ENCODE data around the gene DNAL1. TPM values are rescaled to one million over a fixed set of nuclear protein-coding genes. Genes with fewer than 3 reads are reported as not detected.

DNAL1 gene
- total RNA-seq, 1 donor from 2014 or later, result 16.6 TPM

DNA sequence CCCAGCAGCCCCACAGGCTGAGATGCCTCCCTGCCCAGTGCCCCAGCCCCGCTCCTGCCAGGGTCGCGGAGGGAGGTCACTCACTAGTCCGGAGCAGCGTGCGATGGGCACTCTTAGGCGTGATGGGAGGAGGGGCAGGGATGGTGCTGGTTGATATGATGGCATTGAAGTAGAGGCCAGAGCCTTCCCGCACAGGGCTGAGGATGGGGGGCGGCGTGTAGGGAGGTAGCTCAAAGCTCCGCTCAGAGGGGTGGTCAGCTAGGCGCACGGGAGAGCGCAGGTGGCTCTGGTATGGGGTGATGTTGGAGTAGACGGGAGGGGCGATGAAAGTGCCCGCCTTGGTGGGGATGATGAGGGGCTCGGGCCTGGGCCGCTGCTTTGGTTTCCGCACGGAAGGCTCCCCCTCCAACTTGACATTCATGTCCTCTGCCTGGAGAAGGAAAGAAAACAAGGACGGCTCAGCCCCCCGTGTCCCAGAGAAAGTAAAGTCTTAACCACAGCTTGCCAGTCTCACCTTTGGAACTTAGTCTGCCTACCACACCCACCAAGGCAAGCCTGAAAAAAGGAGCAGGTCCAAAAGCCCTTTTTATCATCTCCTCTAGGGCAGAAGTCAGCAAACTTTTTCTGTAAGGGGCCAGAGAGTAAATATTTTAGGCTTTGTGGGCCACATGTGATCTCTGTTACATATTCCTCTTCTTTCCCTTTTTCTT, 84.9 kb downstream of the DNAL1 start:
- ATAC-seq, result no peak
- Histone ChIP-seq H3K4me1 (peaks cover 26% of the 10 kb centered on the region), H3K27ac (peak overlapping the region; percentile 48)

DNA sequence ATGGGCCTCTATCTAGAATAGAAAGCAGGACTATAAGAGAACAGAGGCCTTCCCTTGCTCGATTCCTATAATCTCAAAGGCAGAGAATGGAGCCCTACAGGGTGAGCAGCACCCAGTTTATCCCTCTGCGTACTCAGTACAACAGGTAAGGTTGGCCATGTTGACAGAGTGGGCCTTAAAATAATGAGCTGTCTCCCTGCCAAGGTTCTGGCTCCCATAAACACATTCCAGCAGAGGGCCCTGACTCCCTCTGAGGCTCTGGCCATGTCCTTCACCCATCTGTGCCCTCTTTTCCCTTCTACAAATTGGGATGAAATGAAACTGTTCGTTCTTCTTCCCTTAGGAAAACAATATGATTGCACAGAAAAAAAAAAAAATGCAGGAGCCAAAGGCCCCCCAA, 86.3 kb downstream of the DNAL1 start:
- TF ChIP-seq CTCF (IDR thresholded peaks at IDR 0.05), result no peak
- H3K36me3 ChIP-seq, result peaks cover 89% of the 10 kb centered on the region
- ATAC-seq (peak; percentile 26), DNase-seq (peak; percentile 17)
- H3K9me3 ChIP-seq, result no peaks in the 10 kb centered on the region
- H3K27ac ChIP-seq, result no peak overlapping the region
- H3K27me3 ChIP-seq, result no peaks in the 10 kb centered on the region
- H3K4me1 ChIP-seq, result peaks cover 12% of the 10 kb centered on the region
- no peak overlapping the region for H3K4me3 ChIP-seq
- intact Hi-C loops (cut with DNase I), result loop anchor here (10.0 kb wide), 1 partner anchor 94 kb away; no protein-coding TSS in a partner anchor

More for the DNA sequence above, 84.9 kb downstream of the DNAL1 start:
- DNase-seq, result peak; percentile 64
- intact Hi-C loops (cut with DNase I), result loop anchor here (10.0 kb wide), 1 partner anchor 95 kb away; no protein-coding TSS in a partner anchor
- Histone ChIP-seq H3K9me3 (no peaks in the 10 kb centered on the region), H3K4me3 (no peak overlapping the region), H3K36me3 (peaks cover 89% of the 10 kb centered on the region), H3K27me3 (no peaks in the 10 kb centered on the region)
- no peak for TF ChIP-seq CTCF (IDR thresholded peaks at IDR 0.05)

- Histone ChIP-seq H3K4me1 (peaks cover 12% of the 10 kb centered on the region), H3K27ac (no peak overlapping the region)
- no peak for ATAC-seq
These were observed 87.2 kb downstream of the DNAL1 start for GRCh38 chr14:73732006-73732405.

GRCh38 chr14:73736842-73737241, 92.1 kb downstream of the DNAL1 start:
- Histone ChIP-seq H3K36me3 (peaks cover 72% of the 10 kb centered on the region), H3K27ac (no peak overlapping the region), H3K9me3 (no peaks in the 10 kb centered on the region), H3K27me3 (no peaks in the 10 kb centered on the region), H3K4me3 (no peak overlapping the region), H3K4me1 (peaks cover 28% of the 10 kb centered on the region)
- ATAC-seq (no peak), DNase-seq (peak; percentile 51)
- intact Hi-C loops (cut with DNase I), result loop anchor here (10.0 kb wide), 1 partner anchor 88 kb away; no protein-coding TSS in a partner anchor
- no peak for TF ChIP-seq CTCF (IDR thresholded peaks at IDR 0.05)

More at GRCh38 chr14:73732006-73732405, 87.2 kb downstream of the DNAL1 start:
- no peak for DNase-seq
- no peak overlapping the region for H3K4me3 ChIP-seq
- peaks cover 88% of the 10 kb centered on the region for H3K36me3 ChIP-seq
- TF ChIP-seq CTCF (IDR thresholded peaks at IDR 0.05), result no peak
- intact Hi-C loops (cut with DNase I), result loop anchor here (10.0 kb wide), 1 partner anchor 93 kb away; no protein-coding TSS in a partner anchor
- no peaks in the 10 kb centered on the region for H3K9me3 ChIP-seq
- H3K27me3 ChIP-seq, result no peaks in the 10 kb centered on the region

DNA sequence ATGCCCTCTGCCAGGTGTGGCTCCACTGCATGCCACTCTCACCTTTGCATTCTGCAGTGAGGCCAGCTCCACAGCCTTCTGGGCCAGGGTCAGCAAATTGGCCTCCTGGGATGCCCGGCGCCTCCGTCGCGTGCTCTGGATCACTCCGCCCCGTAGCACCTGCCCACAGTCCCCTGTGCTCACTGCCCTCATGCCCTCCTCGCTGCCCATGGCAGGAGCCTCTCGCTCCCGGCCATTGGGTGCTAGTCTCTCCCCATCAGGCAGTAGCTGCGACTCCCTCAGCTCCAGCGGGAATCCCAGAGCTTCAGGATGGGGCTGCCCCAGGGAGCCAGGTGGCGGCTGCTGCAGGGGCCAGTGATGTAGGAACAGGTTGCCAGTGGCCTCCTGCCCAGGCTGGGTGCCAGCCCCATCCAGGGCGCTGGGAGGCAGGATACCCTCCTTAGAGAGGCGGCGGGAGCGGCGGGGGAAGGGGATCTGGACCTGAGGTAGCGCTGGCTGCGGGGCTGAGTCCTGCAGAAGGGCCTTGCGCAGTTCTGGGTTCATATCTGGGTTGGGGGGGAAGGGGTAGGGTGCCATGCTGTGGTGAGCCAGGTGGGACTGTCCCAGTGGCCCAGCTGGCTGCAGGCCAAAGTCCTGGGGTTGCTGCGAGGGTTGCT, 93.9 kb downstream of the DNAL1 start:
- no peak for DNase-seq
- intact Hi-C loops (cut with DNase I), result loop anchor here (10.0 kb wide), 1 partner anchor 86 kb away; no protein-coding TSS in a partner anchor
- Histone ChIP-seq H3K4me1 (peaks cover 46% of the 10 kb centered on the region), H3K27ac (no peak overlapping the region), H3K4me3 (no peak overlapping the region), H3K27me3 (no peaks in the 10 kb centered on the region), H3K9me3 (no peaks in the 10 kb centered on the region), H3K36me3 (peaks cover 58% of the 10 kb centered on the region)
- TF ChIP-seq CTCF (IDR thresholded peaks at IDR 0.05), result no peak
- no peak for ATAC-seq
